Endothelial cell (in vitro differentiated cells): ENCODE measurements around the gene CAMSAP1. TPM values are rescaled to one million over a fixed set of nuclear protein-coding genes. Genes with fewer than 3 reads are reported as not detected.

ENCODE experiments used
- DNase-seq: peaks from one replicate; pipeline ENCODE4 v3.0.0; 2021; ENCODE audit warnings: low spot score
- H3K27ac Mint-ChIP-seq: one replicate; pipeline ENCODE4 v1.8.0; 2021; ENCODE audit warnings: mixed read lengths, inconsistent platforms; ENCODE audit not compliant: unreplicated experiment
- H3K27me3 Mint-ChIP-seq: one replicate; pipeline ENCODE4 v1.8.0; 2021; ENCODE audit warnings: mild to moderate bottlenecking, moderate library complexity, mixed read lengths, inconsistent platforms; ENCODE audit not compliant: unreplicated experiment
- H3K36me3 Mint-ChIP-seq: one replicate; pipeline ENCODE4 v1.8.0; 2021; ENCODE audit warnings: mild to moderate bottlenecking, low read depth, mixed read lengths, inconsistent platforms; ENCODE audit not compliant: unreplicated experiment
- H3K4me1 Mint-ChIP-seq: one replicate; pipeline ENCODE4 v1.8.0; 2021; ENCODE audit warnings: mild to moderate bottlenecking, mixed read lengths, inconsistent platforms; ENCODE audit not compliant: unreplicated experiment
- H3K4me3 Mint-ChIP-seq: one replicate; pipeline ENCODE4 v1.8.0; 2021; ENCODE audit warnings: mild to moderate bottlenecking, mixed read lengths, inconsistent platforms; ENCODE audit not compliant: unreplicated experiment
- H3K9me3 Mint-ChIP-seq: one replicate; pipeline ENCODE4 v1.8.0; 2021; ENCODE audit warnings: mixed read lengths, inconsistent platforms; ENCODE audit not compliant: unreplicated experiment
- total RNA-seq: library from RNA; stranded (reverse); fragmentation: NEBNext Ultra II Directional; extraction: Animal tissue kit (Norgen Biotek cat#: 25700); gene quantifications from one replicate; pipeline ENCODE4 v1.2.1, GENCODE V29; 2021; ENCODE audit not compliant: unreplicated experiment
- TF ChIP-seq, protein P1 (sequence below): fragments of 200-600 bp; sonication (generic); IDR thresholded peaks from one replicate; pipeline ENCODE4 v1.5.0; 2021; ENCODE audit warnings: antibody characterized with exemption; ENCODE audit not compliant: unreplicated experiment

CAMSAP1 gene
- total RNA-seq, 1 donor from 2014 or later = 44.7 TPM

DNA sequence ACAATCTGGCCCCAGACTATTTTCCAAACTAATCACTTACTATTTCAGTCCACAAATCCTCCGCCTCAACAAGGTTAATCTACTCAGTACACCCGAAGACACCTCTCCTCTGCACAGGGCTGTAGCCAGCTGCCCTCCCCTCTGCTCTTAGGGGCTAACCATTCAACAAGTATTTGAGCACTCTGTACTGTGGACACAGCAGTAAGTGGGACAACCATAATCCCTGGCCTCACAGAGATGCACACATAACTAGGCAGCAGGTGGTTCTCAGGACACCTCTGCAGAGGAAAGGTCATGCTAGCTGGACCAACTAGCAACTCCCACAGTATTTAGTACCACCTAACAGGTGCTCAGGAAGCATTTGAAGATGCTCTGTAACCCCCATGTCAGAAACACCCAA is 5.5 kb downstream of the CAMSAP1 start:
- H3K4me1 Mint-ChIP-seq = peaks cover 24% of the 10 kb centered on the region
- TF ChIP-seq, protein P1, sequence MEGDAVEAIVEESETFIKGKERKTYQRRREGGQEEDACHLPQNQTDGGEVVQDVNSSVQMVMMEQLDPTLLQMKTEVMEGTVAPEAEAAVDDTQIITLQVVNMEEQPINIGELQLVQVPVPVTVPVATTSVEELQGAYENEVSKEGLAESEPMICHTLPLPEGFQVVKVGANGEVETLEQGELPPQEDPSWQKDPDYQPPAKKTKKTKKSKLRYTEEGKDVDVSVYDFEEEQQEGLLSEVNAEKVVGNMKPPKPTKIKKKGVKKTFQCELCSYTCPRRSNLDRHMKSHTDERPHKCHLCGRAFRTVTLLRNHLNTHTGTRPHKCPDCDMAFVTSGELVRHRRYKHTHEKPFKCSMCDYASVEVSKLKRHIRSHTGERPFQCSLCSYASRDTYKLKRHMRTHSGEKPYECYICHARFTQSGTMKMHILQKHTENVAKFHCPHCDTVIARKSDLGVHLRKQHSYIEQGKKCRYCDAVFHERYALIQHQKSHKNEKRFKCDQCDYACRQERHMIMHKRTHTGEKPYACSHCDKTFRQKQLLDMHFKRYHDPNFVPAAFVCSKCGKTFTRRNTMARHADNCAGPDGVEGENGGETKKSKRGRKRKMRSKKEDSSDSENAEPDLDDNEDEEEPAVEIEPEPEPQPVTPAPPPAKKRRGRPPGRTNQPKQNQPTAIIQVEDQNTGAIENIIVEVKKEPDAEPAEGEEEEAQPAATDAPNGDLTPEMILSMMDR = no peak
- H3K9me3 Mint-ChIP-seq = no peaks in the 10 kb centered on the region
- H3K4me3 Mint-ChIP-seq = no peak overlapping the region
- peaks cover 3% of the 10 kb centered on the region for H3K27me3 Mint-ChIP-seq
- no peak overlapping the region for H3K27ac Mint-ChIP-seq
- peaks cover 28% of the 10 kb centered on the region for H3K36me3 Mint-ChIP-seq
- DNase-seq = no peak

DNA sequence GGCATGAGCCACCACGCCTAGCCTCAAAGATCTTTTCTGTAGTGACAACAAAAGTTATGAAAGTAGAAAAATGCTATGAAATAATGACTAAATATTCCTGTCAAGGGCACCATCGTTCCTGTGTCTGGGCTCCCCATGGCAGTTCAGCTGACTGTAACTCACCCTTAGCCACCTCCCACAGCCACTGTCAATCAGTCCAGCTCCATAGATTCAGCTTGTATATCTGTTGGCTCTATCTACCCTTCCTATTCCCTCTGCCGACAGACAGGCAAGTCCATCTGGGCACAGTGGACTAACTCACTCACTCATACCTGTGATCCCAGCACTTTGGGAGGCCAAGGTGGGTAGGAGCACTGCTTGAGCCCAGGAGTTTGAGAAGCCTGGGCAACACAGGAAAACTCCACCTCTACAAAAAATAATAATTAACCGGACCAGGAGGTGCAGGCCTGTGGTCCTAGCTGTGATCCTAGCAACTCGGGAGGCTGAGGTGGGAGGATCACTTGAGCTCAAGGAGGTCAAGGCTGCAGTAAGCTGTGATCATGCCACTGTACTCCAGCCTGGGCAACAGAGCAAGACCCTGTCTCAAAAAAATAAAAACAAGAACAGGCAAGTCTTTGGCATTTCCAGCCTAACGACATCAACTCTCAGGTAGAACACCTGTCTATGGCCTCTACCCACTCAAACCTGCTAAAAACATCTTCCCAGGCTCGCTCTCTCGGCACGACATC is 6.2 kb downstream of the CAMSAP1 start:
- Mint-ChIP-seq H3K27ac (no peak overlapping the region), H3K27me3 (peaks cover 1% of the 10 kb centered on the region), H3K4me1 (peaks cover 23% of the 10 kb centered on the region), H3K9me3 (no peaks in the 10 kb centered on the region), H3K36me3 (peaks cover 26% of the 10 kb centered on the region), H3K4me3 (no peak overlapping the region)
- DNase-seq = no peak
- TF ChIP-seq, protein P1 = no peak

DNA sequence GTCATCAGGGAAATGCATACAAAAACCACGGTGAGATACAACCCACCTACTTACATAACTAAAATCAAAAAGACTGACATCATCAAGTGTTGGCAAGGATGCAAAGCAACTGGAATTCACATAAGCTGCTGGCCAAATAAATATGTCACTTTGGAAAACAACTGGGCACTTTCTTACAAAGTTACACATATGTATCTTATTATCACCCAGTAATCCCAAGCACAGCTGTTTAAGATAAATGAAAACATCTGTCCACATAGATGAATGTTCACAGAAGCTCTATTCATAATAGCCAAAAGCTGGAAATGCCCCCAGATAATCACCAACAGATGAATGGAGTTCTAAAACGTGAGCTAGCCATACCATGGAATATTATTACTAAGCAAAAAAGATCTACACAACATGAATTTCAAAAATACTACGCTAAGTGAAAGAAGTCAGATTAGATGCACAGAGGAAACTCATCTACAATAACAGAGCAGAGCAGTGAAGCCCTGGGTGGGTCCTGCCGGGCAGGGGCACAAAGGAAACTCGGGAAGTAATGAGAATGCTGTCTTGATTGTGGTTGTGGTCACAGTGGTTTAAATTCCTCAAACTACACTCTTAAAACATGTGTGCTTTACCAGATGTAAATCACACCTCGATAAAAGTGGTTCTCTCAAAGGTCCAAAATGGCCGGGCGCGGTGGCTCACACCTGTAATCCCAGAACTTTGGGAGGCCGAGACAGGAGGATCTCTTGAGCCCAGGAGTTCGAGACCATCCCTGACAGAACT is 8.5 kb downstream of the CAMSAP1 start:
- Mint-ChIP-seq H3K27ac (no peak overlapping the region), H3K36me3 (peaks cover 26% of the 10 kb centered on the region), H3K9me3 (no peaks in the 10 kb centered on the region), H3K4me3 (no peak overlapping the region), H3K4me1 (peaks cover 11% of the 10 kb centered on the region), H3K27me3 (no peaks in the 10 kb centered on the region)
- TF ChIP-seq, protein P1 = no peak
- DNase-seq = no peak

DNA sequence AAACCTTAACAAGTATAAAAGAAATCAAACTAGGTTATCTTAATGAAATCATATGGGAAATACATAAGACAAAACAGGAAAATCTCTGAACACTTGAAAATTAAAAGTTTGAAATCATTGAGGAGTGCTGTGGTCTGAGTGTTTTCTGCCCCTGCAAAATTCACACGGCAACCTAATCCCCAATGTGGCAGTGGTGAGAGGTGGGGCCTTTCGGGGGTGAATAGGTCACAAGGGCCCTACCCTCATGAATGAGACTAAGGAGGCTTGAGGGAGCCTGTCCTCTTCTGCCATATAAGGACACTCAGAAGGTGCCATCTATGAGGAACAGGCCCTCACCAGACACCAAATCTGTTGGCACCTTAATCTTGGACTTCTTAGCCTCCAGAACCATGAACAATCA is 10.7 kb downstream of the CAMSAP1 start:
- H3K36me3 Mint-ChIP-seq = peaks cover 28% of the 10 kb centered on the region

More for the DNA sequence above, 10.7 kb downstream of the CAMSAP1 start:
- Mint-ChIP-seq H3K4me1 (peaks cover 26% of the 10 kb centered on the region), H3K4me3 (no peak overlapping the region), H3K27me3 (peaks cover 2% of the 10 kb centered on the region), H3K9me3 (no peaks in the 10 kb centered on the region), H3K27ac (no peak overlapping the region)
- TF ChIP-seq, protein P1 = no peak
- DNase-seq = no peak
